ENCODE results near the gene TPRA1. TPM values are rescaled to one million over a fixed set of nuclear protein-coding genes. Genes with fewer than 3 reads are reported as not detected.

The TPRA1 gene
- total and polyA plus RNA-seq, 9 of the 15 experiments (the other 6 are each of a cell fraction or from before 2014, with no cell fraction given) = 0.66 to 21.5 (median 11.1) TPM

- in situ Hi-C loops (cut with MboI) (no loop called here), intact Hi-C loops (cut with micrococcal nuclease) (no loop called here)
- peak overlapping the region; percentile 81 for H3K4me2 ChIP-seq (ENCODE audit: insufficient read depth, low read length)
- H3K27ac ChIP-seq (ENCODE audit: extremely low read depth, low read depth, low read length) = peak overlapping the region; percentile 84
- H3K9ac ChIP-seq (ENCODE audit: insufficient read depth in 1 of 2, low read depth in 2 of 2, low read length in 2 of 2) = peak overlapping the region; percentile 77 to 99
- DNase-seq (ENCODE audit: extremely low read depth in 1 of 4, low spot score in 3 of 4) (peak in 1 of 4 experiments; percentile 20), FAIRE-seq (no peak), ATAC-seq (peak; percentile 13)
- ChIA-PET CTCF (ENCODE audit: low intra/inter-chr PET ratio) (no interaction called here), POLR2A (interaction anchor here (0.8 to 1.6 kb wide), 3 partner anchors 8 to 46 kb away, joined by 3 to 4 read pairs (median 3); partner anchors contain the start of gene MCM2)
- no peaks in the 10 kb centered on the region for H3K27me3 ChIP-seq (ENCODE audit: control insufficient read depth in 2 of 2, insufficient read depth in 2 of 2, low read length in 2 of 2)
- peaks cover 48% of the 10 kb centered on the region for H3K79me2 ChIP-seq (ENCODE audit: control insufficient read depth, insufficient read depth, low read length)
- peaks cover 48 to 62% of the 10 kb centered on the region in 2 experiments; a peak in 4 of 5 replicates for H3K4me1 ChIP-seq (replicated peaks in 1 of 2; ENCODE audit: control insufficient read depth in 2 of 2, insufficient read depth in 2 of 2, low read length in 2 of 2)
- peaks cover 9% of the 10 kb centered on the region for H4K20me1 ChIP-seq (replicated peaks; ENCODE audit: control insufficient read depth, insufficient read depth, low read length)
- peaks cover 4% of the 10 kb centered on the region for H3K9me1 ChIP-seq (ENCODE audit: control insufficient read depth, insufficient read depth, low read length)
- BruUV-seq (replicated peaks) = TSS peak; percentile 33
- WGBS (ENCODE audit: insufficient coverage, low coverage, missing lambda C conversion rate) = 4% methylated on average over 19 of the region's 56 CpGs
- no peaks in the 10 kb centered on the region for H3K9me3 ChIP-seq (replicated peaks; ENCODE audit: control insufficient read depth, insufficient read depth, low read depth, low read length)
- H2AFZ ChIP-seq (ENCODE audit: low read depth, low read length) = peak overlapping the region; percentile 74
- no peaks in the 10 kb centered on the region for H3K36me3 ChIP-seq (ENCODE audit: control insufficient read depth, insufficient read depth, low read length)
- peak overlapping the region; percentile 72 for H3K4me3 ChIP-seq
- TF ChIP-seq, protein P1, sequence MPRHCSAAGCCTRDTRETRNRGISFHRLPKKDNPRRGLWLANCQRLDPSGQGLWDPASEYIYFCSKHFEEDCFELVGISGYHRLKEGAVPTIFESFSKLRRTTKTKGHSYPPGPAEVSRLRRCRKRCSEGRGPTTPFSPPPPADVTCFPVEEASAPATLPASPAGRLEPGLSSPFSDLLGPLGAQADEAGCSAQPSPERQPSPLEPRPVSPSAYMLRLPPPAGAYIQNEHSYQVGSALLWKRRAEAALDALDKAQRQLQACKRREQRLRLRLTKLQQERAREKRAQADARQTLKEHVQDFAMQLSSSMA (CRISPR knock-in tag; IDR thresholded peaks at IDR 0.05) = no peak
- TF ChIP-seq ARID4B (CRISPR knock-in tag; IDR thresholded peaks at IDR 0.05) = peak; percentile 38; the same call in 1 of the 2 replicates
- TF ChIP-seq, protein P2, sequence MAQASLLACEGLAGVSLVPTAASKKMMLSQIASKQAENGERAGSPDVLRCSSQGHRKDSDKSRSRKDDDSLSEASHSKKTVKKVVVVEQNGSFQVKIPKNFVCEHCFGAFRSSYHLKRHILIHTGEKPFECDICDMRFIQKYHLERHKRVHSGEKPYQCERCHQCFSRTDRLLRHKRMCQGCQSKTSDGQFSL (CRISPR knock-in tag; IDR thresholded peaks at IDR 0.05) = no peak
- TF ChIP-seq, protein P2 (tag; IDR thresholded peaks at IDR 0.05) = no peak
- 0 out of 4 replicates have a peak, but pooled peaks of 1 of the 2 experiments have one; percentile 39 for TF ChIP-seq MAZ (CRISPR knock-in tag; conservative IDR thresholded peaks at IDR 0.05 in 1 of 2, IDR thresholded peaks at IDR 0.05 in 1 of 2)
- no peak for TF ChIP-seq PRMT5 (CRISPR knock-in tag; IDR thresholded peaks at IDR 0.05)
- TF ChIP-seq HMG20A (CRISPR knock-in tag; conservative IDR thresholded peaks at IDR 0.05) = no peak
- TF ChIP-seq SMARCA5 (IDR thresholded peaks at IDR 0.05) = peak; percentile 61; the same call in 1 of the 2 replicates
- no peak for TF ChIP-seq CBFA2T3 (IDR thresholded peaks at IDR 0.05)
- no peak for TF ChIP-seq TAF15 (IDR thresholded peaks at IDR 0.05; ENCODE audit: low read depth, low read length)
- peak; percentile 38; the same call in 1 of the 2 replicates for TF ChIP-seq BCOR (IDR thresholded peaks at IDR 0.05)
- TF ChIP-seq MAFG (tag; conservative IDR thresholded peaks at IDR 0.05) = no peak
- TF ChIP-seq PURB (CRISPR knock-in tag; IDR thresholded peaks at IDR 0.05; ENCODE audit: low read depth) = no peak
- TF ChIP-seq SIN3A (IDR thresholded peaks at IDR 0.05; ENCODE audit: borderline replicate concordance in 2 of 2, control insufficient read depth in 1 of 2, low read depth in 2 of 2, low read length in 2 of 2) = 0 out of 4 replicates have a peak, but pooled peaks of 1 of the 2 experiments have one; percentile 7
- no peak for TF ChIP-seq ZNF23 (CRISPR knock-in tag; IDR thresholded peaks at IDR 0.05)
Measured at GRCh38 chr3:127589600-127590281, 792 bp downstream of the TPRA1 start.
